Heart left ventricle (tissue), 16 donors: ENCODE results near the gene SLC25A21. TPM values are rescaled to one million over a fixed set of nuclear protein-coding genes. Genes with fewer than 3 reads are reported as not detected.

ENCODE experiments used
- ATAC-seq, 4 donors: fragments of 200-7000 bp; cut with Tn5 transposase; one replicate each; pipeline ENCODE4 v1.9.1; 2020 to 2022; ENCODE audit warnings: moderate library complexity in 4 of 4, mild to moderate bottlenecking in 3 of 4, moderate number of reproducible peaks in 1 of 4
- DNase-seq, 5 donors: peaks; one replicate each; pipeline ENCODE4 v3.0.0-alpha.2; 2020
- H3K27ac ChIP-seq, 12 donors: fragments of 200-600 bp; sonication (generic) in 4 of 12; one replicate each; pipeline versions ENCODE4 v1.5.0 to v1.8.0; 2016 to 2022; ENCODE audit warnings: mild to moderate bottlenecking in 2 of 12
- H3K27me3 ChIP-seq, 9 donors: fragments of 200-600 bp; sonication (generic) in 2 of 9; one replicate each; pipeline versions ENCODE4 v1.5.1 to v1.8.0; 2016 to 2022; ENCODE audit warnings: mild to moderate bottlenecking in 3 of 9
- H3K36me3 ChIP-seq, 9 donors: fragments of 200-600 bp; sonication (generic) in 2 of 9; one replicate each; pipeline versions ENCODE4 v1.5.0 to v1.8.0; 2018 to 2022; ENCODE audit warnings: mild to moderate bottlenecking in 2 of 9
- H3K4me1 ChIP-seq, 12 donors: fragments of 200-600 bp; sonication (generic) in 4 of 12; one replicate each; pipeline versions ENCODE4 v1.5.0 to v1.8.0; 2016 to 2022; ENCODE audit warnings: mild to moderate bottlenecking in 3 of 12
- H3K4me3 ChIP-seq, 12 donors: fragments of 200-600 bp; sonication (generic) in 4 of 12; one replicate each; pipeline versions ENCODE4 v1.5.0 to v1.8.0; 2017 to 2022; ENCODE audit warnings: mild to moderate bottlenecking in 9 of 12, moderate library complexity in 4 of 12
- H3K9me3 ChIP-seq, 12 donors: fragments of 200-600 bp; sonication (generic) in 4 of 12; one replicate each; pipeline versions ENCODE4 v1.5.0 to v1.8.0; 2016 to 2022; ENCODE audit warnings: mild to moderate bottlenecking in 1 of 12
- CTCF ChIP-seq, 12 donors: fragments of 200-600 bp; sonication (generic) in 4 of 12; IDR thresholded peaks; one replicate each; pipeline versions ENCODE4 v1.5.0 to v1.8.0; 2018 to 2022; ENCODE audit warnings: antibody characterized with exemption in 12 of 12, mild to moderate bottlenecking in 5 of 12
- POLR2A ChIP-seq, 2 donors: fragments of 450-650 bp; IDR thresholded peaks; one replicate each; pipeline ENCODE4 v1.6.1; 2017; ENCODE audit warnings: antibody characterized with exemption in 2 of 2, mild to moderate bottlenecking in 2 of 2, moderate library complexity in 2 of 2
- WGBS, 4 donors: extraction: QIAGEN DNeasy Blood & Tissue Kit in 2 of 4; methylation state at CpG; one replicate each; pipeline versions ENCODE4 v1.1.5 to v1.1.7; 2013 to 2018; 5-methylcytosine and 5-hydroxymethylcytosine counted together
- intact Hi-C, 10 donors: fragments of 100-400 bp; cut with DNase I; formaldehyde crosslinking; loops; one replicate each; pipeline versions ENCODE4 v1.11.1 to v1.14.2; 2022
- polyA plus RNA-seq, 2 donors: library from polyadenylated mRNA; stranded (reverse); fragments of 200-250 nt; gene quantifications; one replicate each; pipeline ENCODE4 v1.2.3, GENCODE V29; 2013
- total RNA-seq, 9 donors: library from RNA; depleted of rRNA in 2 of 9; stranded (reverse); fragments of >200 nt in 2 of 9; fragmentation: NEBNext Ultra II Directional in 3 of 9; extraction: Animal tissue kit (Norgen Biotek cat#: 25700) in 3 of 9; gene quantifications; one replicate each; pipeline versions ENCODE4 v1.1.0 to v1.2.4, GENCODE V29; 2016 to 2023
- donor health status: ischemic (EF 13 %, LVEDD 7.1; RV severe dilation, severe dysfunction).
- donor health status: healthy with polysubstance abuse.
- donor health status: DM: no; HTN: yes; CAD: no.
- donor health status: DM: no; HTN: no; CAD: no.
- donor health status: ischemic (EF 25% LVEDD 6.9; RV normal size, moderate dysfunction).
- donor health status: ischemic (EF 25% LVEDD 5.7; RV mildly dilated, moderate dysfunction).
- donor health status: healthy.
- donor health status: DM: yes; HTN: yes; CAD: no.
- donor health status: ischemic (EF 35%, LVEDD 5.7; RV mildly dilated, moderate dysfunction).
- donor health status: nonischemic (EF 11% LVEDD 7.7; RV severe dilation, severe dysfunction).
- donor health status: DM: yes; HTN: yes; CAD: no.
- donor health status: PGD.
- donor health status: ischemic (EF 29% LVEDD 5.4; RV normal size, mild dysfunction).
- donor health status: nonischemic (EF 23%, LVEDD 6.1; RV moderate dilation, normal function).

Gene SLC25A21
- total and polyA plus RNA-seq, 11 donors, result 0.12 to 1.6 (median 0.24) TPM; not detected in 1

- WGBS, 4 donors, result 76 to 85% (median 76%) methylated on average over 3 of the region's 3 CpGs
- no peak for TF ChIP-seq POLR2A (IDR thresholded peaks at IDR 0.05)
- no peak for TF ChIP-seq CTCF (IDR thresholded peaks at IDR 0.05)
- no peaks in the 10 kb centered on the region for H3K27me3 ChIP-seq
- DNase-seq (no peak), ATAC-seq (no peak)
- intact Hi-C loops, result no loop called here
- no peaks in the 10 kb centered on the region for H3K36me3 ChIP-seq
- H3K27ac ChIP-seq, result no peak overlapping the region
- no peaks in the 10 kb centered on the region for H3K9me3 ChIP-seq
- no peak overlapping the region for H3K4me3 ChIP-seq
- H3K4me1 ChIP-seq, result no peaks in the 10 kb centered on the region
Observed at GRCh38 chr14:36855396-36855795, 317.0 kb downstream of the SLC25A21 start.

GRCh38 chr14:36852981-36853691 lies 319.3 kb downstream of the SLC25A21 start:
- peak in 2 of 4 donors; percentile 27 to 58 for ATAC-seq
- H3K27ac ChIP-seq, result no peak overlapping the region
- no peaks in the 10 kb centered on the region for H3K36me3 ChIP-seq
- no peaks in the 10 kb centered on the region for H3K27me3 ChIP-seq
- intact Hi-C loops, result no loop called here
- no peaks in the 10 kb centered on the region for H3K9me3 ChIP-seq
- WGBS, 4 donors, result 57 to 72% (median 62%) methylated on average over 5 of the region's 5 CpGs
- H3K4me3 ChIP-seq, result no peak overlapping the region
- TF ChIP-seq POLR2A (IDR thresholded peaks at IDR 0.05) (no peak), CTCF (IDR thresholded peaks at IDR 0.05) (no peak)
- no peaks in the 10 kb centered on the region for H3K4me1 ChIP-seq
- DNase-seq, result peak in 1 of 5 donors; percentile 52

GRCh38 chr14:36848213-36848612 lies 324.2 kb downstream of the SLC25A21 start:
- Histone ChIP-seq H3K9me3 (no peaks in the 10 kb centered on the region), H3K4me3 (no peak overlapping the region), H3K27ac (no peak overlapping the region), H3K27me3 (no peaks in the 10 kb centered on the region), H3K36me3 (no peaks in the 10 kb centered on the region), H3K4me1 (no peaks in the 10 kb centered on the region)
- intact Hi-C loops, result no loop called here
- ATAC-seq, result no peak
- DNase-seq, result no peak
- 71 to 82% (median 79%) methylated on average over 5 of the region's 5 CpGs for WGBS, 4 donors
- TF ChIP-seq CTCF (IDR thresholded peaks at IDR 0.05) (no peak), POLR2A (IDR thresholded peaks at IDR 0.05) (no peak)

- DNase-seq (no peak), ATAC-seq (no peak)
- TF ChIP-seq POLR2A (IDR thresholded peaks at IDR 0.05) (no peak), CTCF (IDR thresholded peaks at IDR 0.05) (no peak)
- H3K4me1 ChIP-seq, result no peaks in the 10 kb centered on the region
- H3K9me3 ChIP-seq, result no peaks in the 10 kb centered on the region
- no peak overlapping the region for H3K4me3 ChIP-seq
- intact Hi-C loops, result no loop called here
- WGBS, 4 donors, result 56 to 69% (median 65%) methylated on average over 3 of the region's 3 CpGs
- no peaks in the 10 kb centered on the region for H3K36me3 ChIP-seq
- no peaks in the 10 kb centered on the region for H3K27me3 ChIP-seq
- H3K27ac ChIP-seq, result no peak overlapping the region
Observed at GRCh38 chr14:36847366-36847765, 325.0 kb downstream of the SLC25A21 start.
